Measurements from ENCODE around the gene TMEM87B. TPM values are rescaled to one million over a fixed set of nuclear protein-coding genes. Genes with fewer than 3 reads are reported as not detected.

The TMEM87B gene
- total and polyA plus RNA-seq, 2 of the 8 experiments (the other 6 are each of a cell fraction or from before 2014, with no cell fraction given): 7.2 to 9.0 TPM

DNA sequence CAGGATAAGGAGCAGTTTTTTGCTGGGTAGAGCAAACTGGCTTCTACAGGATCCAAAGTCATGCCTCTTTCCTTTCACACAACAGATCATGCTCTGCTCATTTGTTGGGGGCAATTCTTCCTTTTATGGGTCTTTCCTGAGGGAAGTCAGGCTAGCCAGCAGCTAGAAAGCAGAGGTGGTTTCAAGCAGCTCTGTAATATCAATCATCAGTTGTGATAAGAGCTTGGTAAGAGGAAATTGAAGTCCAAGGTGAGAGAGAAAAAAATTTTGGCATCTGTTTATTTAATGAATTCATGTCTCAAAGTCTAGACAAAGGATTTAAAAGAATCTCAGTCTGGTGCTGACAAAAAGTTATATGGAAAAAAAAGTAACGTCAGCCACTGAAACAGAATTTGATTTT is 6.2 kb downstream of the TMEM87B start (continued):
- no peak for TF ChIP-seq NRF1 (IDR thresholded peaks at IDR 0.05; ENCODE audit: low read depth, low read length)

Measured in H1 (cell line).